Astrocyte (in vitro differentiated cells and primary cell): ENCODE measurements around the gene NTM. TPM values are rescaled to one million over a fixed set of nuclear protein-coding genes. Genes with fewer than 3 reads are reported as not detected.
A peak's percentile ranks its signal among the peaks of the same experiment; 100 is the strongest.

ENCODE experiments used
- DNase-seq: peaks from one replicate; pipeline ENCODE4 v3.0.0-alpha.2; 2010; ENCODE audit warnings: low read depth
- FAIRE-seq: peaks from 2 replicates; lab custom pipeline; 2011; peaks lifted over from hg19 to GRCh38; lab: Jason Lieb, UNC
- H2AFZ ChIP-seq: 2 replicates; pipeline ENCODE4 v1.6.0; 2012; ENCODE audit warnings: low read depth, low read length, inconsistent platforms
- H3K27ac ChIP-seq: 2 replicates; pipeline ENCODE4 v1.5.1; 2011; ENCODE audit warnings: low read depth, low read length, inconsistent platforms
- H3K27me3 ChIP-seq: 2 replicates; pipeline ENCODE4 v1.6.0; 2011; ENCODE audit warnings: low read length, inconsistent platforms; ENCODE audit not compliant: insufficient read depth
- H3K36me3 ChIP-seq: 2 replicates; pipeline ENCODE4 v1.5.1; 2011; ENCODE audit warnings: low read length, inconsistent platforms; ENCODE audit not compliant: insufficient read depth
- H3K4me1 ChIP-seq: 2 replicates; pipeline ENCODE4 v1.5.1; 2011; ENCODE audit warnings: low read length, inconsistent platforms; ENCODE audit not compliant: insufficient read depth
- H3K4me2 ChIP-seq: 2 replicates; pipeline ENCODE4 v1.6.0; 2012; ENCODE audit warnings: low read length, inconsistent platforms
- H3K4me3 ChIP-seq: 2 replicates; pipeline ENCODE4 v1.5.1; 2011; ENCODE audit warnings: low read depth, mild to moderate bottlenecking, low read length, inconsistent platforms; ENCODE audit not compliant: insufficient read depth
- H3K79me2 ChIP-seq: 2 replicates; pipeline ENCODE4 v1.6.0; 2012; ENCODE audit warnings: mild to moderate bottlenecking, low read length, inconsistent platforms; ENCODE audit not compliant: insufficient read depth
- H3K9ac ChIP-seq: 2 replicates; pipeline ENCODE4 v1.6.0; 2012; ENCODE audit warnings: mild to moderate bottlenecking, low read length, inconsistent platforms
- H3K9me3 ChIP-seq: 2 replicates; pipeline ENCODE4 v1.5.1; 2012; ENCODE audit warnings: low read depth, mild to moderate bottlenecking, low read length, inconsistent platforms; ENCODE audit not compliant: insufficient read depth
- H4K20me1 ChIP-seq: 2 replicates; pipeline ENCODE4 v1.6.0; 2012; ENCODE audit warnings: low read length, inconsistent platforms; ENCODE audit not compliant: insufficient read depth
- H3K27ac Mint-ChIP-seq: one replicate; pipeline ENCODE4 v1.8.0; 2021; ENCODE audit warnings: mild to moderate bottlenecking, mixed read lengths; ENCODE audit not compliant: unreplicated experiment
- H3K27me3 Mint-ChIP-seq: one replicate; pipeline ENCODE4 v1.8.0; 2021; ENCODE audit warnings: low read depth, mixed read lengths; ENCODE audit not compliant: unreplicated experiment
- H3K36me3 Mint-ChIP-seq: one replicate; pipeline ENCODE4 v1.8.0; 2021; ENCODE audit warnings: low read depth, mixed read lengths; ENCODE audit not compliant: unreplicated experiment
- H3K4me1 Mint-ChIP-seq: one replicate; pipeline ENCODE4 v1.8.0; 2021; ENCODE audit warnings: low read depth, mixed read lengths; ENCODE audit not compliant: unreplicated experiment
- H3K4me3 Mint-ChIP-seq: one replicate; pipeline ENCODE4 v1.8.0; 2021; ENCODE audit warnings: mild to moderate bottlenecking, moderate library complexity, mixed read lengths; ENCODE audit not compliant: unreplicated experiment
- H3K9me3 Mint-ChIP-seq: one replicate; pipeline ENCODE4 v1.8.0; 2021; ENCODE audit warnings: mild to moderate bottlenecking, mixed read lengths; ENCODE audit not compliant: unreplicated experiment
- EZH2 ChIP-seq: IDR thresholded peaks from 2 replicates; pipeline ENCODE4 v1.6.1; 2012; ENCODE audit warnings: mild to moderate bottlenecking, low read length, inconsistent platforms; ENCODE audit not compliant: insufficient read depth
- total RNA-seq: library from RNA; stranded (reverse); gene quantifications from 2 replicates; pipeline ENCODE4 v1.2.1, GENCODE V29; 2021
- TF ChIP-seq, protein P1 (sequence below): IDR thresholded peaks from 2 replicates; pipeline ENCODE4 v1.5.1; 2011; ENCODE audit warnings: low read depth, mild to moderate bottlenecking, inconsistent platforms, low read length, moderate library complexity; ENCODE audit not compliant: insufficient read depth

The NTM gene
- total RNA-seq, 1 donor from 2014 or later: 98.2 TPM

DNA sequence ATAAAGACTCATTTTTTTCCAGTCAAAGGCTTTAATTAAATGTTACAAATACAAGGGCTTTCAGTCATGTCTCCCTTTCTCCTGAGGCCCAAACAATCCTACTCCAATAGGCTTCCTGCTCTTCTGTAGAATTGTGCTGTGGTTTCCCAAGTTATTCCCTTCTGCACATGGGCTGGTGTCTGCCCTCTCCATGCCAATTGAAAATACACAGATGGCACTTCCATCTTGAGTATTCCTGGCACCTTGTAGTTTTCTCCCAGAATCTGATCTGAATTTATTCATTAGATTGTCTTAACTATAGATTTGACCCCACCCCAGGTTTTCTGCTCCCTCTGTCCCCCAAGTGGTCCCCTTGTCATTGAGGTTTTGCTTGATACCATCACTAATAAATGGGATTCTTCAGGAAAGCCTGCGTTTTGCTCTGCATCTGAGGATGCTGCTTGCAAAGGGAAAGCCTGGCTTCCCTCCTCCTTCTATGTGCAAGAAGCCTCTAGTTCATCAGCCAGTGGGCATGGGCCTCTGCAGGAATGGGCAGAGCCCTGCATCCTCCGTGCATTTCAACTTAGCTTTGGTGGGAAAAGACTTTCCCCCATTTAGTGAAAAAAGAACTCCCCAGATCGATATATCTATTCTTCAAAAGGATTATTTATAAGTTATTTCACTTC is 926.7 kb downstream of the NTM start:
- no peaks in the 10 kb centered on the region for H3K4me1 ChIP-seq
- H3K36me3 ChIP-seq: no peaks in the 10 kb centered on the region
- no peaks in the 10 kb centered on the region for H3K4me1 Mint-ChIP-seq
- no peak overlapping the region for H3K4me3 Mint-ChIP-seq
- H3K9ac ChIP-seq: no peak overlapping the region
- peaks cover 3% of the 10 kb centered on the region for H3K27me3 Mint-ChIP-seq
- no peak overlapping the region for H3K4me2 ChIP-seq
- peaks cover 8% of the 10 kb centered on the region for H3K79me2 ChIP-seq
- DNase-seq (no peak), FAIRE-seq (no peak)
- H3K27ac Mint-ChIP-seq: no peak overlapping the region
- peaks cover 6% of the 10 kb centered on the region for H3K36me3 Mint-ChIP-seq
- no peaks in the 10 kb centered on the region for H3K9me3 Mint-ChIP-seq
- H3K9me3 ChIP-seq: no peaks in the 10 kb centered on the region
- H3K27me3 ChIP-seq: no peaks in the 10 kb centered on the region
- no peak overlapping the region for H3K27ac ChIP-seq
- H2AFZ ChIP-seq: no peak overlapping the region
- TF ChIP-seq, protein P1, sequence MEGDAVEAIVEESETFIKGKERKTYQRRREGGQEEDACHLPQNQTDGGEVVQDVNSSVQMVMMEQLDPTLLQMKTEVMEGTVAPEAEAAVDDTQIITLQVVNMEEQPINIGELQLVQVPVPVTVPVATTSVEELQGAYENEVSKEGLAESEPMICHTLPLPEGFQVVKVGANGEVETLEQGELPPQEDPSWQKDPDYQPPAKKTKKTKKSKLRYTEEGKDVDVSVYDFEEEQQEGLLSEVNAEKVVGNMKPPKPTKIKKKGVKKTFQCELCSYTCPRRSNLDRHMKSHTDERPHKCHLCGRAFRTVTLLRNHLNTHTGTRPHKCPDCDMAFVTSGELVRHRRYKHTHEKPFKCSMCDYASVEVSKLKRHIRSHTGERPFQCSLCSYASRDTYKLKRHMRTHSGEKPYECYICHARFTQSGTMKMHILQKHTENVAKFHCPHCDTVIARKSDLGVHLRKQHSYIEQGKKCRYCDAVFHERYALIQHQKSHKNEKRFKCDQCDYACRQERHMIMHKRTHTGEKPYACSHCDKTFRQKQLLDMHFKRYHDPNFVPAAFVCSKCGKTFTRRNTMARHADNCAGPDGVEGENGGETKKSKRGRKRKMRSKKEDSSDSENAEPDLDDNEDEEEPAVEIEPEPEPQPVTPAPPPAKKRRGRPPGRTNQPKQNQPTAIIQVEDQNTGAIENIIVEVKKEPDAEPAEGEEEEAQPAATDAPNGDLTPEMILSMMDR: no peak
- TF ChIP-seq EZH2: no peak
- no peak overlapping the region for H3K4me3 ChIP-seq
- H4K20me1 ChIP-seq: peaks cover 57% of the 10 kb centered on the region

DNA sequence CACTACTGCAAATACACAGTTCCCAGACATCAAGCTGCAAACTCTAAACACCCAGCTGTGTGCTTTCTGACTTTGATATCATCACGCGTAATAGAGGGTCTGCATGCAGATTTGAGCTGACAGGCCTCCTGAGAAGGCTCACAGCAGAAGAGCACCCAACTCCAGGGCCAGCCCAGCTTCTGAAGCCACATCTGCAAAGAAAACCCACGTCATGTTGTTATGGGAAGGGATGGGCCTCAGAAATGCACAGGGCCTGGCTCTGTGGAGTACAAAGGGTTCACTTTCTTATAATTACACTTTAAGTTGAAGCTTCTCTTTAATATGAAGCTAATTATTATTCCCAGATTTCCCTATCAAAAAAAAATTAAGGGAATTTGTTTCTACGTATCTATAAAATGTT is 927.9 kb downstream of the NTM start:
- no peaks in the 10 kb centered on the region for H3K36me3 ChIP-seq
- FAIRE-seq (no peak), DNase-seq (no peak)
- Mint-ChIP-seq H3K9me3 (no peaks in the 10 kb centered on the region), H3K4me3 (no peak overlapping the region), H3K36me3 (peaks cover 6% of the 10 kb centered on the region), H3K4me1 (no peaks in the 10 kb centered on the region), H3K27ac (no peak overlapping the region), H3K27me3 (no peaks in the 10 kb centered on the region)
- no peak overlapping the region for H2AFZ ChIP-seq
- peaks cover 53% of the 10 kb centered on the region for H4K20me1 ChIP-seq
- no peaks in the 10 kb centered on the region for H3K4me1 ChIP-seq
- no peak for TF ChIP-seq EZH2
- TF ChIP-seq, protein P1: no peak
- no peaks in the 10 kb centered on the region for H3K9me3 ChIP-seq
- no peak overlapping the region for H3K9ac ChIP-seq
- no peak overlapping the region for H3K4me2 ChIP-seq
- H3K4me3 ChIP-seq: no peak overlapping the region
- no peak overlapping the region for H3K27ac ChIP-seq
- no peaks in the 10 kb centered on the region for H3K27me3 ChIP-seq
- peaks cover 5% of the 10 kb centered on the region for H3K79me2 ChIP-seq

DNA sequence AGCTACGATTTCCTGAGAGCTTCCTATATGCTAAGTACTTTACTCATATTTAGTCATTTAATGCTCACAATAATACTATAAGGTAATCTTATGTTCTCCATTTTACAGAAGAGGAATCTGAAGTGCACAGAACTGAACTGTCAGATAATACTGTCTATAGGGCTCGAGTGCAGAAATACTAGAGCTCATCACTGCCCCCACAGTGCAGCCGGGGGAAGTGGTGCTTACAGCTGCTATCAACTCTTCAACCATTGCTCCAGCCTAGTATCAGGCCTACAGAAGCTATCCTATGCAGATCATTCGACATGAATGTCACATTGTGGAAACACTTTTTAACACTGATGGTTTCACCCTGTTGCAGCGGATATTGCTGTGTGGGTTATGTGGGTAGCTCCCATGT is 929.9 kb downstream of the NTM start:
- H3K27me3 ChIP-seq: no peaks in the 10 kb centered on the region
- FAIRE-seq: peak; percentile 20

More for the DNA sequence above, 929.9 kb downstream of the NTM start:
- Histone ChIP-seq H3K9ac (no peak overlapping the region), H3K79me2 (peaks cover 5% of the 10 kb centered on the region), H3K4me2 (no peak overlapping the region), H3K4me1 (no peaks in the 10 kb centered on the region), H3K36me3 (no peaks in the 10 kb centered on the region), H3K4me3 (no peak overlapping the region), H4K20me1 (peaks cover 52% of the 10 kb centered on the region), H3K9me3 (no peaks in the 10 kb centered on the region), H2AFZ (no peak overlapping the region), H3K27ac (no peak overlapping the region)
- Mint-ChIP-seq H3K27me3 (no peaks in the 10 kb centered on the region), H3K9me3 (no peaks in the 10 kb centered on the region), H3K4me3 (no peak overlapping the region), H3K4me1 (no peaks in the 10 kb centered on the region), H3K36me3 (peaks cover 5% of the 10 kb centered on the region), H3K27ac (no peak overlapping the region)
- TF ChIP-seq EZH2: no peak
- TF ChIP-seq, protein P1: peak; percentile 28
- no peak for DNase-seq
